OCI-LY7 (cell line): ENCODE measurements around the gene C1orf174. TPM values are rescaled to one million over a fixed set of nuclear protein-coding genes. Genes with fewer than 3 reads are reported as not detected.

Experiments used
- BruUV-seq: library from RNA; stranded (reverse); fragments of 400-500 nt; replicated peaks from 2 replicates; lab custom pipeline; 2021; lab: Mats Ljungman, UMichigan
- CTCF ChIA-PET: fragments of 300-600 bp; sonication (Branson Sonifier 250); formaldehyde crosslinking; loops from one replicate; lab custom pipeline; 2022; ENCODE audit warnings: antibody characterized with exemption; ENCODE audit not compliant: unreplicated experiment; lab: Charles Lee
- POLR2A ChIA-PET: fragments of 300-600 bp; sonication (Branson Sonifier 250); formaldehyde crosslinking; loops from one replicate; lab custom pipeline; 2022; ENCODE audit warnings: antibody characterized with exemption; lab: Charles Lee
- DNase-seq: peaks from one replicate; pipeline ENCODE4 v3.0.0-alpha.2; 2015; ENCODE audit warnings: low spot score
- H2AFZ ChIP-seq: fragments of 200-600 bp; sonication (generic), shearing (Covaris generic); 2 replicates; pipeline ENCODE4 v1.6.1; 2014; ENCODE audit warnings: mild to moderate bottlenecking, antibody characterized with exemption, low read length, moderate library complexity
- H3K27ac ChIP-seq: fragments of 200-600 bp; sonication (generic); 2 replicates; pipeline ENCODE4 v1.5.1; 2014; ENCODE audit warnings: mixed run types, low read depth, mild to moderate bottlenecking, moderate library complexity, low read length, inconsistent platforms; ENCODE audit not compliant: poor library complexity, severe bottlenecking
- H3K36me3 ChIP-seq: fragments of 200-600 bp; sonication (generic); 2 replicates; pipeline ENCODE4 v1.6.1; 2014; ENCODE audit warnings: mild to moderate bottlenecking, antibody characterized with exemption, low read length, moderate library complexity, mixed read lengths; ENCODE audit not compliant: insufficient read depth
- H3K4me1 ChIP-seq: fragments of 200-600 bp; sonication (generic); 2 replicates; pipeline ENCODE4 v1.5.1; 2014; ENCODE audit warnings: mild to moderate bottlenecking, low read length; ENCODE audit not compliant: insufficient read depth, poor library complexity, severe bottlenecking
- H3K4me2 ChIP-seq: fragments of 200-600 bp; sonication (generic); 2 replicates; pipeline ENCODE4 v1.6.1; 2014; ENCODE audit warnings: mild to moderate bottlenecking, low read length
- H3K4me3 ChIP-seq: fragments of 200-600 bp; sonication (generic); 2 replicates; pipeline ENCODE4 v1.5.1; 2014; ENCODE audit warnings: mild to moderate bottlenecking, low read depth, low read length; ENCODE audit not compliant: poor library complexity, severe bottlenecking
- H3K79me2 ChIP-seq: fragments of 200-600 bp; sonication (generic); 2 replicates; pipeline ENCODE4 v1.6.1; 2016; ENCODE audit warnings: low read depth, mild to moderate bottlenecking, low read length, moderate library complexity, mixed read lengths; ENCODE audit not compliant: insufficient read depth
- H3K9me2 ChIP-seq: fragments of 200-600 bp; sonication (generic); 2 replicates; pipeline ENCODE4 v1.6.1; 2016; ENCODE audit warnings: mild to moderate bottlenecking, low read length, mixed read lengths; ENCODE audit not compliant: insufficient read depth
- H3K9me3 ChIP-seq: fragments of 200-600 bp; sonication (generic); 2 replicates; pipeline ENCODE4 v1.6.1; 2014; ENCODE audit warnings: mild to moderate bottlenecking, mixed run types, low read length, mixed read lengths
- H4K20me1 ChIP-seq: fragments of 200-600 bp; sonication (generic); 2 replicates; pipeline ENCODE4 v1.6.1; 2014; ENCODE audit warnings: mild to moderate bottlenecking, antibody characterized with exemption, low read length, moderate library complexity, mixed read lengths; ENCODE audit not compliant: insufficient read depth
- CTCF ChIP-seq: fragments of 200-600 bp; sonication (generic); conservative IDR thresholded peaks from 2 replicates; pipeline ENCODE4 v1.5.1; 2014; ENCODE audit warnings: mild to moderate bottlenecking, antibody characterized with exemption, low read length, moderate library complexity, mixed read lengths
- EZH2phosphoT487 ChIP-seq: fragments of 200-600 bp; sonication (generic); IDR thresholded peaks from 2 replicates; pipeline ENCODE4 v1.6.1; 2018; ENCODE audit warnings: low read depth, borderline replicate concordance, mild to moderate bottlenecking, mixed run types, antibody characterized with exemption, low read length, moderate library complexity, mixed read lengths
- intact Hi-C: fragments of 100-400 bp; cut with micrococcal nuclease; formaldehyde crosslinking; loops from one replicate; pipeline ENCODE4 v1.10.0; 2022; ENCODE audit not compliant: unreplicated experiment
- total RNA-seq, 2 experiments: library from RNA; depleted of rRNA in 1 of 2; stranded (reverse); fragments of >200 nt in 1 of 2; shearing (Covaris generic) in 1 of 2; gene quantifications; 2 replicates each; pipeline ENCODE4 v1.2.3, GENCODE V29; 2014 to 2022

The C1orf174 gene
- total RNA-seq, 2 experiments from 2014 or later = 39.0 to 59.5 TPM

GRCh38 chr1:3910857-3911845 lies 11.1 kb upstream of the C1orf174 start:
- Histone ChIP-seq H2AFZ (no peak overlapping the region; the same call in 1 of the 2 replicates), H3K27ac (peak overlapping the region; percentile 100), H3K9me2 (no peaks in the 10 kb centered on the region), H4K20me1 (no peaks in the 10 kb centered on the region), H3K79me2 (peaks cover 62% of the 10 kb centered on the region), H3K4me2 (peak overlapping the region; percentile 88), H3K4me1 (peaks cover 62% of the 10 kb centered on the region), H3K36me3 (peaks cover 33% of the 10 kb centered on the region), H3K4me3 (peak overlapping the region; percentile 83), H3K9me3 (no peaks in the 10 kb centered on the region)
- DNase-seq = peak; percentile 92
- POLR2A ChIA-PET = interaction anchor here (0.6 to 2.2 kb wide), 3 partner anchors 9 to 1378 kb away, joined by 3 to 12 read pairs (median 3); no protein-coding TSS in a partner anchor
- intact Hi-C loops = loop anchor here (1.0 to 10.0 kb wide), 11 partner anchors 116 to 916 kb away; partner anchors contain the start of gene AJAP1
- BruUV-seq = no TSS peak
- peak; percentile 90 for TF ChIP-seq CTCF
- no peak for TF ChIP-seq EZH2phosphoT487
- CTCF ChIA-PET = interaction anchor here (0.6 to 1.0 kb wide), 4 partner anchors 8 to 137 kb away, joined by 3 to 6 read pairs (median 4); no protein-coding TSS in a partner anchor

- no peaks in the 10 kb centered on the region for H4K20me1 ChIP-seq
- no TSS peak for BruUV-seq
- peaks cover 71% of the 10 kb centered on the region for H3K4me1 ChIP-seq
- no peaks in the 10 kb centered on the region for H3K9me3 ChIP-seq
- no peak for TF ChIP-seq EZH2phosphoT487
- no peak for TF ChIP-seq CTCF
- H3K36me3 ChIP-seq = peaks cover 29% of the 10 kb centered on the region
- CTCF ChIA-PET = no interaction called here
- no peaks in the 10 kb centered on the region for H3K9me2 ChIP-seq
- POLR2A ChIA-PET = interaction anchor here (2.2 kb wide), 1 partner anchor 137 kb away, joined by 12 read pairs; no protein-coding TSS in a partner anchor
- H3K4me3 ChIP-seq = peak overlapping the region; percentile 83
- H3K27ac ChIP-seq = peak overlapping the region; percentile 100
- H3K79me2 ChIP-seq = peaks cover 68% of the 10 kb centered on the region
- peak; percentile 97 for DNase-seq
- H2AFZ ChIP-seq = no peak overlapping the region
- intact Hi-C loops = loop anchor here (1.0 to 10.0 kb wide), 9 partner anchors 117 to 917 kb away; partner anchors contain the start of gene AJAP1
- H3K4me2 ChIP-seq = peak overlapping the region; percentile 88
Observed at GRCh38 chr1:3910049-3910731, 10.1 kb upstream of the C1orf174 start.
